ENCODE data around the gene LDLRAD4.

The LDLRAD4 gene

GRCh38 chr18:13568443-13569392 lies 350.2 kb downstream of the LDLRAD4 start:
- no peak for DNase-seq

DNA sequence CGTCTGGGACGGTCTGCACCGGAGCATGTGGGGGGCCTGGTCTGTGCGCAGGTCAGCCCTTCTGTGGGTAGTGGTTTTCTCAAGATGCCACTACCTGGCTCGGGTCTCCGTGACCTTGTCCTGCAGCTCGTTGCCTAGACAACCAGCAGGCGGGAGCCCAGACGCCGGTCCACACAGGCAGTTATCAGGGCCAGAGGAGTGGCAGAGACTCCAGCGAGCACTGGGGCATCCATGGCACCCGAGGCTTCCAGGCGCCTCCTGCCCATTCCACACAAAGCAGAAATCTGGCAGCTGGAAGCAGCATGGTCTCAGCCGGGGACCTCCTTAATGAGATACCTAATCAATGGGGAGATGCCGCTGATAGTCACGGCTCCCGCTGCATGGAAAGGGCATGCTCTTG lies 351.7 kb downstream of the LDLRAD4 start:
- DNase-seq = no peak

DNA sequence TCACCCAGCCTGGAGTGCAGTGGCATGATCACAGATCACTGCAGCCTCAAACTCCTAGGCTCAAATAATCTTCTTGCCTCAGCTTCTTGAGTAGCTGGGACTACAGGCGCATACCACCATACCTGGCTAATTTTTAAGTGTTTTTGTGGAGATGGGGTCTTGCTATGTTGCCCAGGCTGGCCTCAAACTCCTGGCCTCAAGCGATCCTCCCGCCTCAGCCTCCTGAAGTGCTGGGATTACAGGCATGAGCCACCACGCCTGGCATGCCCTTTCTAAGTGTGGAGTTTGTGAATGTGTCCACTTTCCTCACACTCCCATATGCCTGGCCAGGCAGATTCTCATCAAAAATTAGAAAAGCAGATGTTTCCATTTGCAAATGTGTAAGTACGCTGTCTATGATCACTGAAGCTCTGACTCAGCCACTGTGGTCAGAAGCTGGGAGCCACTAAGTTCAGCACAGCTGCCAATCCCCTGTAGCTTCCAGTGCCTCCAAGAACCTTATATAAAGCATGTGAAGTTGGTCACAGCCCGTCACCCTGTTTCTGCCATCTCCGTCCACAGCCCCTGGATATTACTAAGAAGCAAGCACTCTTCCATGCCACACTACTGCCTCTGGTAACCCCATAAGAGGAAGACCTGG lies 352.4 kb downstream of the LDLRAD4 start:
- no peak for DNase-seq

DNA sequence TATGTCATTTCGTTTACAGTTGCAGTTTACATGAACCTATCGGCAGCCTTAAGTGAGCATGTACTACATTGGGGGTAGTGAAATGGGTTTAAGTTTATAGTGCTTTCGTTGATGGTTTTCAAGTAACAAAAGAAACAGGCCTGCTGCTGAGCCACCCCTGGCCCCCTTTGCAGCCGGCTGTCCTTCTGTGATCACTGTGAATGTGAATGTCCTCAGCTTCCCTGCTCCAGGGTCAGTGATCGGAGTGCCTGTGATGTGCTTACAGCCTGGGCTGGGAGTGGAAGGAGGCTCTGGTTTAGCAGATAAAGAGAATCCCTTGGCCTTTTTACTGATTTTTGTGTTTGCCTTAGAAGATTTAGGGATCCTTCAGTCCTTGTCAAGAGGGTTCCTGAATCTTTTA lies 353.6 kb downstream of the LDLRAD4 start:
- no peak for DNase-seq

DNA sequence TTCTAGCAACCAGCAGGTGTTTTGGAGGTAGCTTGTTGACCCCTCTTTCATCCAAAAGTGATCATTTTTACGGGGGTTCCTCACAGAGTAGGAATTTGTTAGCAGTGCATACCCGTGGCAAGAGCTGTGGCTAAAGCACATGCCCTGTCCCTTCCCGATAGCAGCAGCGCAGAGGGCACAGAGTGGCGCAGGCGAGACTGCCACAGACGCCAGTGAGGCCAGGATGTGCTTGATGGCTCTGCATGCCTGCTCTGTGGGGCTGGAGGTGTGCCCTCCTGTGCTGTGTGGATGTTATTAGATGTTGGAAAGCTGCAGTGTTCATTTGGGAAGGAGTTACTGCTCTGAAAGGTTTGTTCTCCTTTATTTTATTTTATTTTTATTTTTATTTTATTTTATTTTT lies 354.2 kb downstream of the LDLRAD4 start:
- DNase-seq = no peak

DNA sequence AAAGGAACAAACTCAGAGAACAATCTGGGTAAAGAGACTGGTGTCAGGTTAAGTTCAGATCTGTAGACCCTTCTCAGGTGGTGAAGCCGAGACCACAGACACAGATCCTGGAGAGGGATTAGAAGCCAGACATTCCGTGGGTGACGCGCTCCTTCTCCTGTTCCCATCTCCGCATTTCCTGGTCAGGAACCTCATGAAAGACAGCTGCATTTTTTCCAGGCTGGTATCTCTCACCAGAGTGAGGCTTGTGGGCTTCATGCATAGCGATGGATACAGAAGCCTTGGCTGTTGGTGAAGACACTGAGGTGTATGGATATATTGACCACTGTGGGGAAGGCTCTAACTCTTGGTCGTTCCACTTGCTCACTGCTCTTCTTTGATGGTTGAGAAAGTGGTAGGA lies 355.2 kb downstream of the LDLRAD4 start:
- DNase-seq = no peak

DNA sequence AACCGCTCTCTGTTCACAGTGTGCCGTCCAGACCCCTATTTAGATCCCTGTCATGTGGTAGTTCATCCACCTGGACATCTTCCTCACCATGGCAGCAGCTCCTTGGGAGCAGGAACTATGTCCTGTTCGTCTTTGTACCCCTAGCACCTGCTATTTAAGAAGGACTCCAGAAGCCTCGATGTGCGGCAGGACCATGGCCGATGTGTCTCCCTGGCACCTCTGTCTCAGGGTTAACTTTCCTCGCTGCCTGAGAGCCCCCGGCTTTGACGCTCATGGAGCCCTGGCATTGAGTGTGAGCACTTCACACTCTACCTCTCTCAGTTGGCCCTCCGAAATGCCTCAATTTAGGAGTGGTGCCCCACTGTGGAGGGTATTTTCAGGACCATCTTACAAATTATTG lies 355.8 kb downstream of the LDLRAD4 start:
- no peak for DNase-seq

DNA sequence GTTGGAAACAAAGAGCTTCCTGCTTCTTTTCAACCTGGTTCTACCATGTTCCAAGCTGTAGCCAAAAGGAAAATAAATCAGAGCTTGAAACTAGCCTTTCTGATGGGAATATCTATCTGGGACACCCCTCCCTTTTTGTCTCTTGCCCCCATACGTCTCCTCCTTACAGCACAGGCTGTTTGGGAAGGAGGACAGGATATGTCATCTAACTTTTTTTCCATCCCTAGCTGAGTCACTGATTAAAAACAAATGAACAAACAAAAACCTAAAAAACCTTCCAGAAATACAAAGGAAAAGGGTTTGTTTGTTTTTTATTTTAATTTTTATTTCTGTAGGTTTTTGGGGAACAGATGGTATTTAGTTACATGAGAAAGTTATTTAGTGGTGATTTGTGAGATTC lies 356.2 kb downstream of the LDLRAD4 start:
- no peak for DNase-seq

DNA sequence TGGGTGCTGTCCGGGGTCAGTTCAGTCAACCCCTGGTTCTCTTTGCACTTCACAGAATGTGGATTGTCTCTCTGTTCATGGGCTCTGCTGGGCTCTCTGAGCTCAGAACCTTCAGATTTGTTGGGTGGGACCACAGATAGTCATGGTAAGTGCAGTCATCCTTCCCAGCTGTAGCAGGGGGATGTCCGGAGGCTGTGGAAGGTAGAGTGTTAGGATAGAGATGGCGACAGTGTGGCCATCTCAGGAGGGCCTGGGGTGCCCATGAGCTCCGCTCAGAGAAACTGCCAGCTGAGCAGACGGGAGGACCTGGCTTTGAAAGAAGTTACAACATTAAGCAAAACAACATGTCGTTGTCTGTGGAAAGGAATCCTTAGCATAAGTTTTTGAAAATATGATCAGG lies 358.0 kb downstream of the LDLRAD4 start:
- no peak for DNase-seq

- DNase-seq = no peak
Observed at GRCh38 chr18:13577091-13577697, 358.6 kb downstream of the LDLRAD4 start.

- no peak for DNase-seq
Observed at GRCh38 chr18:13577781-13578180, 359.2 kb downstream of the LDLRAD4 start.

DNA sequence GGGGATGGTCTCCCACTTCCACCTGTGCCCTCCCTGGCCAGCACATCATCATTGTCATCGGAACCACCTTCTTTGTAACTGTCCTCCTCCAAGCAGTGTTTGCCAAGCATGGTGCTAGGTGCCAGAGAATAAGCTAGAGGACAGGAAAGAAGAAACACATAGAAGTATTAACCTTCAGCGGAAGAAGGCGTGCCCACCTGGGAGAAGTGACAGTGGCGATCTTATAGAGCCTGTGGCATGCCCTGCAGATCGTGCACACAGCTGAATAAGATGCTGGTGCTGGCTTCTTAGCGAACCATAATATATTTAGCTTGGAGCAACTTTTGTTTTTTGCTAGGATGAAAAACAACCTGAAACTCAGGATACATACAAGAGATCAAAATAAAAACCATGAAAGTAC lies 359.8 kb downstream of the LDLRAD4 start:
- no peak for DNase-seq

GRCh38 chr18:13579874-13580273 lies 361.3 kb downstream of the LDLRAD4 start:
- no peak for DNase-seq

GRCh38 chr18:13580351-13580750 lies 361.8 kb downstream of the LDLRAD4 start:
- no peak for DNase-seq

DNA sequence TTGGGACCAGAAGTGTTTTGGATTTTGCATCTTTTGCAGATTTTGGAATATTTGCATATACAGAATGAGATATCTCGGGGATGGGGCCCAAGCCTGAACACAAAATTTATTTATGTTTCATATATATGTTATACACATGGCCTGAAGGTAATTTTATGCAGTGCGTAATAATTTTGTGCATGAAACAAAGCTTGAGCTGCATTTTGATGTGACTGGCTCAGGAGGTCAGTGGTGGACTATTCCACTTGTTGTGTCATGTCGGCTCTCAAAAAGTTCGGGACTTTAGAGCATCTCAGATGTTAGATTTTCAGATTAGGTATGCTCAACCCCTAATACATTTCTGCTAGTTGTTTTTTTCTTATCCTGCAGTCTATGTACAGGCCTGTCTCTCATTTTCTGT lies 362.4 kb downstream of the LDLRAD4 start:
- DNase-seq = no peak

- DNase-seq = no peak
Observed at GRCh38 chr18:13581496-13582177, 363.1 kb downstream of the LDLRAD4 start.

- DNase-seq = no peak
Observed at GRCh38 chr18:13582178-13582670, 363.7 kb downstream of the LDLRAD4 start.

DNA sequence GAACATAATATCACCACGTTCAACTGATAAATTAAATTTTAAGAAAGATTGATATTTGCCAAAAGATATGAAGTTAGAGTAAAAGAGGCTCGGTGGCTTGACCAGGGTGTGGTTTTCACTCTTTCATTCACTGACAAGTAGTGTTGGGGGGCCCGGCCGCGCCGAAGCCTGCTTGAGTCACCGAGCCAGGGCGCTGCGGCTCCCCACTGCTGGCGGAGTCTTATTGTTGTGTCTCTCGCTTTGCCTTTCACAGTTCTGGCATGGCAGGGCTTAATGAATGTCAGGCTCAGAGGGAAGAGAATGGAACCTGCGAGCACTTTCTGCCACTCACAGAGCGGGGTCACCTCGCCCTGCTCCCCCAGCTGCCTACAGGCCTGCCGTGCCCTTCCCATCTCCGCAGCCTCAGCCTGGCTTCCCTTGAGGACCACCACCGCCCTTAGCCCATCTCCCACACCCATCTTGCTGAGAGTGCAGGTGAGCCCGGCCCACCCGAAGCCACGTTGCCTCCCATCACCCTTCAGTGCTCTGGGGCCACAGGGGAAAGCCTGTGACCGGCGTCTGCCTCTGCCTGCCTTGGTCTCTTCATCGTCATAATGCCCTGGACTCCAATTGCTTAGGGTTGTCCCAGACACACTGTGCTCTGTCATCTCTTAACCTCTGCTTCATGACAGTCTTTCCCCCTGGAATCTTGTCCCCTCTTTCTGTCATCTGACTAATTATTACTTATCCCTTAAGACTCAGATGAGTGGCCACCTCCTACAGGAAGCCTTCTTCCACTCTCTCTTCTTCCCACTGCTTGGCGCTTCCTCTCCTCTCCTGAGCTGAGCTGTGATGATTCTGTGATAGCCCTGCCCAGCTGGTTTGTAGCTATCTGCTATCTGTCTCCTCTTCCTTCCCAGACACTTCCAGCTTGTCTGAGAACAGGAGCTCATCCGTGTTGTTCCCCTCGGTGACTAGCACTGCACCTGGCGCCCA lies 365.3 kb downstream of the LDLRAD4 start:
- no peak for DNase-seq

DNA sequence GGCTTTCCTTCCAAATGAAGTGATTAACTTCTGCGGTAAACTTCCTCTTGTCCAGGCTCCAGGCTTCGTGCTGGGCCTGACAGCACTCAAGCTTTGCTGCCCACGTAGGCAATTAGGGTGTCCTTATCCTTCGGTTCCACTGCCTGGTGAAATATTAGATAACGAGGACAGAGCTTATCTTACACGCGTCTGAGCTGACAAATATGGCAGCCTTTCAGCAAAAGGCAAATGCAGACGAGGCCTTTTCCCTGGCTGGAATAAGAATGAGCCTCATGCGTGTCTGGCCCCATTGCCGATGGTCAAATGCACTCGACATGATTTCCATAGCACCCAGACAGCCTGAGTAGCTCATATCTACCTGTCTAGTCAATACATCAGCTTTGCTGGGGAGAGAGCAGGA lies 366.3 kb downstream of the LDLRAD4 start:
- no peak for DNase-seq

- no peak for DNase-seq
Observed at GRCh38 chr18:13585379-13586153, 367.0 kb downstream of the LDLRAD4 start.

- no peak for DNase-seq
Observed at GRCh38 chr18:13587001-13587400, 368.4 kb downstream of the LDLRAD4 start.

Data from NCI-H1105 (cell line).